Mesothelial cell of epicardium (in vitro differentiated cells): ENCODE results near the gene MYO15A. TPM values are rescaled to one million over a fixed set of nuclear protein-coding genes. Genes with fewer than 3 reads are reported as not detected.
"Not testable (repeated sequence)": the region's sequence is repeated elsewhere in the genome, so short reads cannot be mapped to it uniquely, and the experiment has no call there.

Source experiments
- DNase-seq, 2 experiments: peaks; one replicate each; pipeline ENCODE4 v3.0.0; 2021; ENCODE audit warnings: low spot score in 2 of 2; ENCODE audit not compliant: unreplicated experiment in 2 of 2
- H3K27ac Mint-ChIP-seq: 2 replicates; pipeline ENCODE4 v1.8.0; 2021; ENCODE audit warnings: mixed read lengths
- H3K27me3 Mint-ChIP-seq: 2 replicates; pipeline ENCODE4 v1.8.0; 2021; ENCODE audit warnings: low read depth, mixed read lengths
- H3K36me3 Mint-ChIP-seq: 2 replicates; pipeline ENCODE4 v1.8.0; 2021; ENCODE audit warnings: mixed read lengths
- H3K4me1 Mint-ChIP-seq: 2 replicates; pipeline ENCODE4 v1.8.0; 2021; ENCODE audit warnings: mixed read lengths
- H3K4me3 Mint-ChIP-seq: 2 replicates; pipeline ENCODE4 v1.8.0; 2021; ENCODE audit warnings: mild to moderate bottlenecking, moderate library complexity, mixed read lengths
- H3K9me3 Mint-ChIP-seq: 2 replicates; pipeline ENCODE4 v1.8.0; 2021; ENCODE audit warnings: mixed read lengths
- total RNA-seq: library from RNA; stranded (reverse); gene quantifications from 3 replicates; pipeline ENCODE4 v1.2.1, GENCODE V29; 2021
- TF ChIP-seq, protein P1 (sequence below): fragments of 200-600 bp; sonication (generic); IDR thresholded peaks from one replicate; pipeline ENCODE4 v1.5.0; 2021; ENCODE audit warnings: antibody characterized with exemption; ENCODE audit not compliant: unreplicated experiment

MYO15A gene
- total RNA-seq, 1 donor from 2014 or later = 6.3 TPM

DNA sequence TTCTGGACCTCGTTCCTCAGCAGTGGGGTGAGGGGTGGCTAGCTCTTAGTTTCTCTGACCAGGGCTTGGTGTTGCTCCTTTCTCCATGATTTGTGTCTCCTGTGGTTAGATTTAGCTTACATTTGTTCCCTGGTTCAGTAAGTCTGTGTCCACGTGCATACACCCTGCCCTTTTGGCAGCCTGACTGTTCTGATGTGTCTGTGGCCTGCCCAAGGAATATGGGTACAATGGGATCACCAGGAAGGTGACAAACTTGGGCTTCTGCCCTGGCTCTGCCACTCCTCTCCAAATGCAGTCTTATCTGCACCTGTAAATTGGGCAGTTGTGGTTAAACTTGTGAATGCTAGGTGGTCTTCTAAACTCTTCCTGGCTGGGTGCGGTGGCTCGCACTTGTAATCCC lies 92.6 kb downstream of the MYO15A start:
- H3K4me1 Mint-ChIP-seq = no peaks in the 10 kb centered on the region
- TF ChIP-seq, protein P1, sequence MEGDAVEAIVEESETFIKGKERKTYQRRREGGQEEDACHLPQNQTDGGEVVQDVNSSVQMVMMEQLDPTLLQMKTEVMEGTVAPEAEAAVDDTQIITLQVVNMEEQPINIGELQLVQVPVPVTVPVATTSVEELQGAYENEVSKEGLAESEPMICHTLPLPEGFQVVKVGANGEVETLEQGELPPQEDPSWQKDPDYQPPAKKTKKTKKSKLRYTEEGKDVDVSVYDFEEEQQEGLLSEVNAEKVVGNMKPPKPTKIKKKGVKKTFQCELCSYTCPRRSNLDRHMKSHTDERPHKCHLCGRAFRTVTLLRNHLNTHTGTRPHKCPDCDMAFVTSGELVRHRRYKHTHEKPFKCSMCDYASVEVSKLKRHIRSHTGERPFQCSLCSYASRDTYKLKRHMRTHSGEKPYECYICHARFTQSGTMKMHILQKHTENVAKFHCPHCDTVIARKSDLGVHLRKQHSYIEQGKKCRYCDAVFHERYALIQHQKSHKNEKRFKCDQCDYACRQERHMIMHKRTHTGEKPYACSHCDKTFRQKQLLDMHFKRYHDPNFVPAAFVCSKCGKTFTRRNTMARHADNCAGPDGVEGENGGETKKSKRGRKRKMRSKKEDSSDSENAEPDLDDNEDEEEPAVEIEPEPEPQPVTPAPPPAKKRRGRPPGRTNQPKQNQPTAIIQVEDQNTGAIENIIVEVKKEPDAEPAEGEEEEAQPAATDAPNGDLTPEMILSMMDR = no peak
- no peak for DNase-seq
- H3K36me3 Mint-ChIP-seq = peaks cover 9% of the 10 kb centered on the region
- no peak overlapping the region for H3K4me3 Mint-ChIP-seq
- no peak overlapping the region for H3K27ac Mint-ChIP-seq
- H3K27me3 Mint-ChIP-seq = no peaks in the 10 kb centered on the region
- no peaks in the 10 kb centered on the region for H3K9me3 Mint-ChIP-seq

DNA sequence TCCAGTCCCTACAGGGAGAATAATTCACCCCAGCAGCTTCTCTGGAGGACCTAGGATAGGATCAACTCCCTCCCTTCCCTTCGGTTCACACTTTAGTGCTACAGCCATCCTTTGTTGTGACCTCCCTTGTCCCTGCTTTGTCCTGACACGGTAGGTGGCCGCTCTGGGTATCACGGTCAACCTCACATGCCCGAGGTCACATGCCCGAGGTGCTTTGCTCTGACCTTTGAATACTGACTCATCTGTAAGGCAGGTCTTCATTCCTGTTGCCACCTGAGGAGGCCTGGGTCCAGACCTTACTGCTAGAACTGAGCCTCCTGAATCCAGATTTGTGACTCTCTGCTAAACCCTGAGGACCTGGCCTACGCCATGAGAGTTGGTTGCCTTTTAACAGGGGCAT lies 94.8 kb downstream of the MYO15A start:
- no peaks in the 10 kb centered on the region for H3K9me3 Mint-ChIP-seq
- DNase-seq = no peak
- no peaks in the 10 kb centered on the region for H3K4me1 Mint-ChIP-seq
- H3K27ac Mint-ChIP-seq = no peak overlapping the region
- TF ChIP-seq, protein P1 = no peak
- peaks cover 6% of the 10 kb centered on the region for H3K36me3 Mint-ChIP-seq
- no peaks in the 10 kb centered on the region for H3K27me3 Mint-ChIP-seq
- no peak overlapping the region for H3K4me3 Mint-ChIP-seq

DNA sequence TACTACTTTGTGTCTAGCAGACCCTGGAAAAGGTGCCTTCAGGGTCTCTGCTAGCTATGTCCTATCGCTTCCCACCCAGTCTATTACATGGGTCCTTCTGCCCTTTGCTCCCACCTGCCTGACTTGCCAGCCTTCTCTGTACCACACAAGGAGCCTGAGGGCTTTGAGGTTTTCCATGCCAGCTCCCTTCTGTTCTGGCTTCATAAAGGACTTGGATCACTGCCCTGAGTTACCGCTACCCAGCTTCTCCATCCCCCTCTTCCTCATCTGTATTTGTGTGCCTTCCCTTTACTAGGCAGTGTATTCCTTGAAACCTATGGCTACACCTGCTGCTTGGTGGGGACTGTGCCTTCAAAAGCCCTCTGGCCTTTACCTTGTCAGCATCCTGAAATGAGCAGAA lies 97.3 kb downstream of the MYO15A start:
- Mint-ChIP-seq H3K27ac (no peak overlapping the region), H3K27me3 (no peaks in the 10 kb centered on the region), H3K9me3 (no peaks in the 10 kb centered on the region), H3K4me3 (no peak overlapping the region), H3K36me3 (peaks cover 20% of the 10 kb centered on the region), H3K4me1 (no peaks in the 10 kb centered on the region)
- TF ChIP-seq, protein P1 = no peak
- DNase-seq = no peak

DNA sequence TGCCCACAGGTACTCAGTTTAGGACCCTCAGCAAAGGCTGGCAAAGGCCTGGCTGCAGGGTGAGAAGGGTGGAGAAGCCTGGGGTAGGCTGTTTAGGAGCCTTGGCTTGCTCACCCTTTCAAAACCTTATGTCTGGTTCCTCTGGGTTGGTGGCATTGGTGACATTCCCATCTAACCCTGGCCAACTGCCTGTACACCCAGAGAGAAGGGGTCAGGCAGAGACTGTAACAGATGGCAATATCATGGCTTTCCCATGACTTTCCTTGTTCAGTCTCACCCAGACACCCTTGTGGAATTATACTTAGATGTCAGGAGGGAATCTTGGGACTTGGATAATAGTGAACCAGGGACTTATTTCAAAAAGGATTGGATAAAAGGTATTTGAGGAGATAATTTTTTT lies 98.4 kb downstream of the MYO15A start:
- peaks cover 20% of the 10 kb centered on the region for H3K36me3 Mint-ChIP-seq
- no peaks in the 10 kb centered on the region for H3K4me1 Mint-ChIP-seq
- H3K27ac Mint-ChIP-seq = no peak overlapping the region
- H3K4me3 Mint-ChIP-seq = no peak overlapping the region
- H3K27me3 Mint-ChIP-seq = no peaks in the 10 kb centered on the region
- no peaks in the 10 kb centered on the region for H3K9me3 Mint-ChIP-seq
- TF ChIP-seq, protein P1 = no peak
- DNase-seq = no peak

DNA sequence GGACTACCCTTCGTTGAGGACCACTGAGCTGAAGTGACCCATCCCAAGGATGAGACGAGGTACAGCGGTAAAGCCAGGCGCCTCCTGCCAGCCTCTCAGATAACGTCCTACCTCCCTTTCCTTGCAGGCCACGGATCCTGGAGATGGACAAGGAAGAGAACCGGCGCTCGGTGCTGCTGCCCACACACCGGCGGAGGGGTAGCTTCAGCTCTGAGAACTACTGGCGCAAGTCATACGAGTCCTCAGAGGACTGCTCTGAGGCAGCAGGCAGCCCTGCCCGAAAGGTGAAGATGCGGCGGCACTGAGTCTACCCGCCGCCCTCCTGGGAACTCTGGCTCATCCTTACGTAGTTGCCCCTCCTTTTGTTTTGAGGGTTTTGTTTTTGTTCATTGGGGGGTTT lies 99.5 kb downstream of the MYO15A start:
- peaks cover 20% of the 10 kb centered on the region for H3K36me3 Mint-ChIP-seq
- no peak for DNase-seq
- TF ChIP-seq, protein P1 = no peak
- H3K27me3 Mint-ChIP-seq = no peaks in the 10 kb centered on the region
- no peaks in the 10 kb centered on the region for H3K4me1 Mint-ChIP-seq
- H3K9me3 Mint-ChIP-seq = no peaks in the 10 kb centered on the region
- H3K27ac Mint-ChIP-seq = no peak overlapping the region
- H3K4me3 Mint-ChIP-seq = no peak overlapping the region

DNA sequence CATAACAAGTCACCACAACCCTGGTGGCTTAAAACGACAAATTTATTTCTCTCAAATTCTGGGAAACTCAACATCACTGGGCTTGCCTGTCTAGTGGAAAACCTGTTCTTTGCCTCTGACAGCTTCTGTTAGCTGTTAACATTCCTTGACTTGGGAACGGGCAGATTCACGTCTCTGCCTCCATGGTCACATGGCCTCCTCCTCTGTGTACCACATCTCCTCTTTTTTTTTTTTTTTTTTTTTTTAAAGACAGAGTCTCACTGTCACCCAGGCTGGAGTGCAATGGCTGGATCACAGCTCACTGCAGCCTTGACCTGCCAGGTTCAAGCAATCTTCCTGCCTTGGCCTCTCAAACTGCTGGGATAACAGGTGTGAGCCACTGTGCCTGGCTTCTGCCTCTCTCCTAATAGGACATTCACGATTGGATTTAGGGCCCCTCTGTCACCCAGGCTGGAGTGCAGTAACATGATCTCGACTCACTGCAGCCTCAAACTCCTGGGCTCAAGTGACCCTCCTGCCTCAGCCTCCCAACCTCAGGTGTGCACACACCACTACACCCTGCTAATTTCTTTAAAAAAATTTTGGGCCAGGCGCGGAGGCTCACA lies 105.2 kb downstream of the MYO15A start:
- TF ChIP-seq, protein P1 = no peak
- DNase-seq = no peak
- peak overlapping the region; percentile 6 for H3K27ac Mint-ChIP-seq
- peaks cover 10% of the 10 kb centered on the region for H3K36me3 Mint-ChIP-seq
- H3K4me1 Mint-ChIP-seq = peaks cover 2% of the 10 kb centered on the region
- H3K4me3 Mint-ChIP-seq = no peak overlapping the region
- H3K27me3 Mint-ChIP-seq = no peaks in the 10 kb centered on the region
- no peaks in the 10 kb centered on the region for H3K9me3 Mint-ChIP-seq

DNA sequence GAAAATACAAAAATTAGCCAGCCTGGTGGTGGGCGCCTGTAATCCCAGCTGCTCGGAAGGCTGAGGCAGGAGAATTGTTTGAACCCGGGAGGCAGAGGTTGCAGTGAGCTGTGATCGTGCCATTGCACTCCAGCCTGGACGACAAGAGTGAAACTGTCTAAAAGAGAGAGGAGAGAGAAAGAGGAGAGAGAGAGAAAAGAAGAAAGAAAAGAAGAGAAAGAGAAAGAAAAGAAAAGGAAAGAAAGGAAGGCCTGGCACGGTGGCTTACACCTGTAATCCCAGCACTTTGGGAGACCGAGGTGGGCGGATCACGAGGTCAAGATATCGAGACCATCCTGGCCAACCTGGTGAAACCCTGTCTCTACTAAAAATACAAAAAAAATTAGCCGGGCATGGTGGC lies 108.3 kb downstream of the MYO15A start:
- H3K36me3 Mint-ChIP-seq, H3K4me3 Mint-ChIP-seq, H3K27me3 Mint-ChIP-seq, DNase-seq, H3K9me3 Mint-ChIP-seq, H3K4me1 Mint-ChIP-seq, H3K27ac Mint-ChIP-seq: not testable (repeated sequence)
